IPS-NIHi11 (cell line): Measurements from ENCODE around the gene ZBTB42.

Source experiments
- DNase-seq: peaks from one replicate; pipeline ENCODE4 v3.0.0; 2012; ENCODE audit warnings: mixed read lengths, low spot score

The ZBTB42 gene

GRCh38 chr14:104769324-104770071 lies 31.4 kb upstream of the ZBTB42 start:
- no peak for DNase-seq

DNA sequence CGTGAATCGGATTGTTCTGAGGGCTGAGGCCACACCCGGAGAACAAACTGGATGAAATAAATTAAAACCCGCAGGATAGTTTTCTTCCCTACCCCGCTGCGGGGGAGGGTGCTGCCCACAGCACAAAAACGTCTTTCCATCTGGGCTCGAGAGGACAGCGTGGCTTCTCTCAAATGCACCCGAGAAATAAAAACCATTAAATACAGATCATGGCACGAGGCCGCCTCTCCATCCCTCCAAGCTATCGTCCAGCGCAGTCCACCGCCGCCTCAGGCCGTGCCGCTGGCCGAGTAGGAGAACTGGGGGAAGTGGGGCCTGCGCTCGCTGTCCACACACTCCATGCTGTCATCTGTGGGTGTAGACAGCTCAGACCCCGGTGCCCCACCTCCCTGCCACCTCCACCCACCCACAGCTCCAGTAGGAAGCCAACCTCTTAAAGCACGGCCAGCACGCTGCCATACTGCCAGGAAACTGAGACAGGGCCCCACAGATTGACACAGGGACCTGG lies 30.8 kb upstream of the ZBTB42 start:
- no peak for DNase-seq

DNA sequence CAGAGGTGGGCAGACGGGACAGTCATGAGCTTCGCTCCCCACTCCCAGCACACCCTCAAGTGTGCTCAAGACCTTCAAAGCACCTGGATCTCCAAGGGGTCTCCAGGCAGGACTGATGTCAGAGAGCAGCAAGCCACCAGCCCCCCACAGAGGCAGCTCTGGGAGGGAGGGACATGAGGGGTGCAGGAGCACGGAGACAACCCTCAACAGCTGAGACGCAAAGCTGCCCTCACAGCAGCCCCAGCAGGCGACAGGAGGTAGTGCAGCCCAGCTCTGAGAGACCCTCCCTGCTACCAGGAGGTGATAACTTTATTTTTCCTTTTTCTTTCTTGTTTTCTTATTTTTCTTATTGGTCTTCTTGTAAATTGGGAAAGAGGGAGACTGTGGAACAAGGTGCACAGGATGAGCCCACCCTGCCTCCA lies 30.0 kb upstream of the ZBTB42 start:
- DNase-seq, result no peak

DNA sequence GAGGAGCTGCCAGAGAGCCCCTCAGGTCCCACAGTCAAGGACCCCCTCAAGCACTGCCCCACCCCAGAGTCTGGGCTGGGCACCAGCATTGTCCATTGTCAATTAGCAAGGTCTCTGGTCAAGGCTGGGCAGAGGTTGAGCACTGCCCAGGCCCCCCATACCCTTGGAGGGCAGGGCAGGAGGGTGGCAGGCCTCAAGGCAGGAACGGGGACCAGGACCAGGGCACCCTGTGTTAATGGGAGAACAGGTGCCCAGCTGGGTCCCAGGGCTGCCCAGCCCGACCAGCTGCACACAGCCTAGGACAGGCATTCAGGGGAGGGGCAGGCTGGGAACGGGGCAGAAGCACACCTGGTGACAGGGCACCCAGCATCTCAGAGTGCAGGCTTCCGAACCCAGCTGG lies 29.5 kb upstream of the ZBTB42 start:
- no peak for DNase-seq

DNA sequence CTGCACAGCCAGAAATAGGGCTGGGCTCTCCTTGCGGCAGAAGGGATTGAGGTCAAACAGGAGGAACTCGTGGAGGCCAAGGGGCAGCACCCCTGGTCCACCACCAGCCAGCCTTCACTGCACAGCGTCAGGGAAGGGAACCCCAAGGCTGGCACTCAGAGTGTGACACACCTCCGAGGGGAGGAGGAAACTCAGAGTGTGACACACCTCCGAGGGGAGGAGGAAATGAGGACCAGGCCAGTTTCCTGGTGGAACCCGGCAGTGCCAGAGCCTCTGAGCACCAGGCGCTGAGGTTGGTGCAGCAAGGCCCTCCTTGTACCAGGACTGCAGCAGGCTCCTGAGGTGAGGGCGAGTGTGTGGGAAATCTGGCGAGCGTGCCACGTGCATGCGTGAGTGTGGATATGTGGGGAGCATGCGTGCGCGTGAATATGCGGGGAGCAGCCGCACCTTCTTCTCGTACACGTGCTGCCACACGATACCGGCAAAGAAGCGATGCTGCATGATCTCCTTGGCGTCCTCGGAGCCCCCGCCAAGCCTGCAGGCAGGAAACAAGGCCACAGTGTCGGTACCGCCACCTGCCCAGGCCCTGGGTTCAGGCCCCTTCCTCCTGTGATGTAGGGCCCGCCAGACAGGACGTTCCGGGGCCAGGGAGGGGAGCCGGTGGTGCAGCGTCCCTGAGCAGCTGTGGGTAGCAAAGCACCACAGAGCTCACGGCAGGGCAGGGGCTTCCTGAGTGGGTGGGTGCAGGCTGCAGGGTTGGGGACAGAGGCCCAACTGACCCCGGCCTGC lies 28.8 kb upstream of the ZBTB42 start:
- DNase-seq, result no peak

- DNase-seq, result no peak
Measured at GRCh38 chr14:104772707-104773504, 28.0 kb upstream of the ZBTB42 start.

GRCh38 chr14:104773505-104774452 lies 27.1 kb upstream of the ZBTB42 start:
- DNase-seq, result no peak

GRCh38 chr14:104774453-104775072 lies 26.3 kb upstream of the ZBTB42 start:
- DNase-seq, result no peak

DNA sequence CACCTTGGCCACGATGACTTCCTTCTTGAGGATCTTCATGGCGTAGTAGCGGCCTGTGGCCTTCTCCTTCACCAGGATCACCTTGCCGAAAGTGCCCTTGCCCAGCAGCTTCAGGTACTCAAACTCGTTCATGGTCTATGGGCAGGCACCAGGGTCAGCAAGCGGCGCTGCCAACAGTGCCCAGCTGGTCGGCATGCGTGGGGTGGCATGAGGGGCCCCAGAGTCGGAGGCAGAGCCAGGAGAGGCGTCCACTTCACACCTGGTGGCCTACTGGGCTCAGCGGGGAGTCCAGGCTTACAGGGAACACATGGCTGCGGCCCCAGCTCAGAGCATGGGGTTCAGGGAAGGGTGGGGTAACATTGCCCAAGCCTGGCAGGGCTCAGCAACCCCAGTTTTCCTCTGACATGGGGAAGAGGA lies 25.8 kb upstream of the ZBTB42 start:
- no peak for DNase-seq

GRCh38 chr14:104776481-104776880 lies 24.4 kb upstream of the ZBTB42 start:
- no peak for DNase-seq

- peak; percentile 72 for DNase-seq
Measured at GRCh38 chr14:104776961-104777807, 23.7 kb upstream of the ZBTB42 start.

DNA sequence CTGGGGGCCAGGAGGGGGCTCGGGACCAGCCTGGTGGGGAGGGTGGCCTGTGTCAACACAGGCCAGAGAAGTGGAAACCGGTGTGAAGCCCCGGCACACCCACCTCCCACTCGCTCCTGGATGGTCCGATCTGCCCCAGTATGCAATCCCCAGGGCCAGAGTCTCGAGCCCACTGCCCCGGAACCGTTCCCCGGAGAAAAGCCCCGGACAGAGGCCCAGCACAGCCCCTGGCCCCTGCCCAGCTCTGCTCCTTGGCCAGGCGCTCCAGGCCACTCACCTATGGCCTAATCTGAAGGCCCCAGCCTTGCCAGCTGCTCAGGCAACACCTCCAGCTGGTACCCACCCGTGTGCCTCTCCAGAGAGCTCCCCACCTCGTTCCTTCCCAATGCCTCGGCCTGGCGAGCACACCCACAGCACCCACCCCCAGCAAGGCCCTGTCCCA lies 23.1 kb upstream of the ZBTB42 start:
- DNase-seq, result no peak

- DNase-seq, result no peak
Measured at GRCh38 chr14:104778694-104779331, 22.1 kb upstream of the ZBTB42 start.

DNA sequence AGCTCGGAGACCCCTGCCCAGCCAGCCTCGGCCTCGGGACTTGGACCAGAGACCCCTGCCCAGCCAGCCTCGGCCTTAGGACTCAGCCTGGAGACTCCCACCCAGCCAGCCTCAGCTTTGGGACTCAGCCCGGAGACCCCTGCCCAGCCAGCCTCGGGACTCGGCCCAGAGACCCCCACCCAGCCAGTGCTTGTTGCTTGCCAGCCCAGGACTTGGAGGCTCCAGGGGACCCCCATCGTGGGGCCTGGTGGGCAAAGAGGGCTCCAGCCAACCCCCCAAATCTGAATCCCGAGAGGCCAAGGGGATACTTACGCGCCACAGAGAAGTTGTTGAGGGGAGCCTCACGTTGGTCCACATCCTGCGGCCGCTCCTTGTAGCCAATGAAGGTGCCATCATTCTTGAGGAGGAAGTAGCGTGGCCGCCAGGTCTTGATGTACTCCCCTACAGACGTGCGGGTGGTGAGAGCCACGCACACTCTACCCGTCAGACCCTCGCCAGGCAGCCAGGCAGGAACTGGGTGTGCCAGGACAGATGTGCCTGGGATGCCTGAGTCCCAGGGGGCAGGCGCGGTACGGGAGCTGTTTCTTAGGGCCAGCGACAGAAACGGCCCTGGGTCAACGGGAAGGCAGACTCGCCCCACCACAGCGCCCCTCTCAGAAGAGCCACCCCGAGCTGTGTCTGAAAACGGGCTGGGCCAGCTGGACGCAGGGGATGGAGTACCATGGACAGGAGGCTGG lies 21.0 kb upstream of the ZBTB42 start:
- DNase-seq, result no peak

DNA sequence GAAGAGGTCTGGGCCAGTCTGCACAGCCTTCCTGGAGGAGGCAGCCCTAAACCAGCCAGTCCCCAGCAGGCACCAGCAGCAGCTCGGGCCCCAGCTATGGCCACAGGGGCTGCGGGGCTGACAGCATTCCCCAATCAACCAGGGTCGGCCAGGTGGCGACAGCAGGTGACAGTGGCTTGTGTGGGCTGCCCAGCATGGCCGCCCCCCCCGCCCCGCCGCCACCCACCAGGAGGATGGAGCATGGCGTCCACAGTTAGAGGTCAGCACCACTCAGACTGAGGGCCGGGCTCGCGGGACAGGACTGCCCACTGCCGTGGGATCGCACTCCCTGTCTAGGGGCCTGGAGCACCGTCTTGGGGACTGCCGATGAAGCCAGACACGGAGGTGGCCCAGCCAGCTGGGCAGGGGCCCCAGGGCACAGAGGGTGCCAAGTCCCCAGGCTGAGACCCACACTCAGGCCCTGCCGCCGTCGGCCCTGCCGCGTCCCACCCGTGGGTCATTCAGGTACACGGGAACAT lies 20.3 kb upstream of the ZBTB42 start:
- no peak for DNase-seq

- no peak for DNase-seq
Measured at GRCh38 chr14:104781271-104782077, 19.4 kb upstream of the ZBTB42 start.

DNA sequence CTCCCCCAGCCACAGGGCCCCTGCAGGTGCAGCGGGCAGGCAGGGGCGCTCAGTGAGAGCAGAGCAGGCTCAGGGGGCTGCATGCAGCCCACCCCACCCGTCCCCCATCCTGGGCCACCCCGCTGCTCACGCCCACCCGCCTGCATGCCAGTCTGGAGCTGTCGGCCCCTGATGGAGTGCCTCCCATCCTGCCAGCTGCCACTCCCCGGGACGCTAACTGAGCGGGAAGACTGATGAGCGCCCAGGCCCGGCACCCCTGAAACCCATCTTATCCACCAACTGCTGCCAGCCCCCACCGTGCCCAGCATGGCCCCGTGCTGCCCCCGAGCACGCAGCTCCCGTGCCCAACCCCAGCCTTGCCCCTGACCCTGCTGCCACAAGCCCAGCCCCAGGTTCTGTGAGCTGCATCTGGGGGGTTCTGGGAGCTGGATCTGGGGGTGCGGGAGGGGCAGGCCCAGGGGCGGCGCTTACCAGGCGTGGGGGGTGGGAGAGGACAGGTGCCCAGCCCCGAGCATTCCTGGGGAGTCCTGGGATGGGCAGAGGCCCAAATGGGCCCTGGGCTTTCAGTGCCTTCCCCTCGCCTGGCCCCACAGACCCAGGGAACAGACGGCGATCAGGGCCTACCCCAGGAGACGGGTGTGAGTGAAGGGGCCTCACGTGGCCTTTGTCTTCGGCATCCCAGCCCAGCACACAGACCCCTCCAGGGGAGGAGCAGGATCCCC lies 18.7 kb upstream of the ZBTB42 start:
- no peak for DNase-seq
